ENCODE results near the gene TRIM28. TPM values are rescaled to one million over a fixed set of nuclear protein-coding genes. Genes with fewer than 3 reads are reported as not detected.

TRIM28 gene
- total RNA-seq, 1 donor from 2014 or later, result 351 TPM

DNA sequence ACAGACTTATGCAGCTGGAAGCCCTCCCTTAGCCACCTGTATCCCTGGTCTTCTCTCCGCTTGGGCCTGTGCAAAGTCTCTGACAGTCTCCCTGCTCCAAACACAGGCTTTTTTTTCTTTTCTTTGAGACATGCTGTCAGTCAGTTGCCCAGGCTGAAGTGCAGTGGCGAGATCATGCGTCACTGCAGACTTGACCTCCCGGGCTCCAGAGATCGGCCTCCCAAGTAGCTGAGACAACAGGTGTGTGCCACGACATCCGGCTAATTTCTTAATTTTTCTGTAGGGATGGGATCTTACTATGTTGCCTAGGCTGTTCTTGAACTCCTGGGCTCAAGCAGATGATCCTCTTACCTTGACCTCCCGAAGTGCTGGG lies 27.7 kb downstream of the TRIM28 start:
- Histone ChIP-seq H3K9ac (ENCODE audit: low read length) (no peak overlapping the region), H3K4me3 (ENCODE audit: insufficient read depth, low read depth, low read length) (no peak overlapping the region), H3K27ac (ENCODE audit: low read depth, low read length) (no peak overlapping the region), H3K36me3 (ENCODE audit: insufficient read depth, low read length) (no peaks in the 10 kb centered on the region), H2AFZ (ENCODE audit: low read depth, low read length) (no peak overlapping the region), H3K4me2 (ENCODE audit: low read length) (peak overlapping the region; percentile 97), H4K20me1 (ENCODE audit: insufficient read depth, low read length) (no peaks in the 10 kb centered on the region), H3K9me3 (ENCODE audit: insufficient read depth, low read depth, low read length) (no peaks in the 10 kb centered on the region), H3K4me1 (ENCODE audit: insufficient read depth, low read length) (peaks cover 20% of the 10 kb centered on the region), H3K27me3 (ENCODE audit: insufficient read depth, low read length) (no peaks in the 10 kb centered on the region), H3K79me2 (ENCODE audit: insufficient read depth, low read length) (peaks cover 6% of the 10 kb centered on the region)
- Mint-ChIP-seq H3K9me3 (ENCODE audit: unreplicated experiment) (no peaks in the 10 kb centered on the region), H3K36me3 (ENCODE audit: low read depth, unreplicated experiment) (peaks cover 6% of the 10 kb centered on the region), H3K27me3 (ENCODE audit: low read depth, unreplicated experiment) (no peaks in the 10 kb centered on the region), H3K4me3 (ENCODE audit: unreplicated experiment) (peak overlapping the region; percentile 98), H3K27ac (ENCODE audit: unreplicated experiment) (peak overlapping the region; percentile 41), H3K4me1 (ENCODE audit: low read depth, unreplicated experiment) (peaks cover 12% of the 10 kb centered on the region)
- FAIRE-seq (no peak), DNase-seq (ENCODE audit: low read depth) (no peak)
- TF ChIP-seq, protein P1, sequence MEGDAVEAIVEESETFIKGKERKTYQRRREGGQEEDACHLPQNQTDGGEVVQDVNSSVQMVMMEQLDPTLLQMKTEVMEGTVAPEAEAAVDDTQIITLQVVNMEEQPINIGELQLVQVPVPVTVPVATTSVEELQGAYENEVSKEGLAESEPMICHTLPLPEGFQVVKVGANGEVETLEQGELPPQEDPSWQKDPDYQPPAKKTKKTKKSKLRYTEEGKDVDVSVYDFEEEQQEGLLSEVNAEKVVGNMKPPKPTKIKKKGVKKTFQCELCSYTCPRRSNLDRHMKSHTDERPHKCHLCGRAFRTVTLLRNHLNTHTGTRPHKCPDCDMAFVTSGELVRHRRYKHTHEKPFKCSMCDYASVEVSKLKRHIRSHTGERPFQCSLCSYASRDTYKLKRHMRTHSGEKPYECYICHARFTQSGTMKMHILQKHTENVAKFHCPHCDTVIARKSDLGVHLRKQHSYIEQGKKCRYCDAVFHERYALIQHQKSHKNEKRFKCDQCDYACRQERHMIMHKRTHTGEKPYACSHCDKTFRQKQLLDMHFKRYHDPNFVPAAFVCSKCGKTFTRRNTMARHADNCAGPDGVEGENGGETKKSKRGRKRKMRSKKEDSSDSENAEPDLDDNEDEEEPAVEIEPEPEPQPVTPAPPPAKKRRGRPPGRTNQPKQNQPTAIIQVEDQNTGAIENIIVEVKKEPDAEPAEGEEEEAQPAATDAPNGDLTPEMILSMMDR (IDR thresholded peaks at IDR 0.05; ENCODE audit: insufficient read depth, low read depth, low read length), result no peak
- no peak for TF ChIP-seq EZH2 (IDR thresholded peaks at IDR 0.05; ENCODE audit: insufficient read depth, low read length)

DNA sequence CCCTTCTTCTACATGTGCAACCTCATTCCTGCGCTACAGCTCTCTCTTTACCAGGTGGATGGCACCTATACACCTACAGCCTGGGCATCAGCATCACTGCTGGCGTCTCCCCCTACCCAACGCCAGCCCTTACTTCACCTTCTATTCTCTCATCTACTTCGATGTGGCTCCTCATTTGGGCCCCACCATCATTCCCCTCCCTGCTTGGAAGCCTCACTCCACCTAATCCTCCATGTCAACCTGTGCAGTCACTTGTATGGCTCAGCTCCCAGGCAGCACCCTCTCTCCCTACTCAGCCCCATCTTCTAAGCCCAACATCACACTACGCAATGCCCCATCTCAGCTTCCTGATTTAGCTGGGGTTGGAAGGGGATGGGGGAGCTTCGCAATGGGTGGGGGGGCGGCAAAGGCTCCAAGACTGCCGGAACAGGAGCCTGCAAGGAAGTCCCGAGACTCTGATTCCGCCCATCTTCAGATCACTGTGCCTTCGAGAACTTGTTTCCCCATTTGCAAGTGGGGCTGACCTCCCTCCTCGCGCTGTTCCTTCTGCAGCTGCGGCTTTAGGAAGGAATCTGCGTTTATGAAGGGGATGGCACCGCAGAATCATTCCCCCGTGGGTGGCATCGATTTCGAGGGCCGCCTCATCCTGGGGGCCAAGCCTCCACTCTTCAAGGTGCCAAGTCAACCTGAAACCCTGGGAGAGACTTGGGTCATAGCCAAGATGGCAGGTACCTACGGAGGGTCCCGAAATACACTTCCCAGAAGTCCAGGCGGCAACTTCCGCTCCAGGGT lies 28.4 kb downstream of the TRIM28 start:
- H3K36me3 ChIP-seq (ENCODE audit: insufficient read depth, low read length), result no peaks in the 10 kb centered on the region
- peak overlapping the region; percentile 95 for H3K9ac ChIP-seq (ENCODE audit: low read length)
- peak overlapping the region; percentile 84 for H2AFZ ChIP-seq (ENCODE audit: low read depth, low read length)
- H3K27me3 Mint-ChIP-seq (ENCODE audit: low read depth, unreplicated experiment), result no peaks in the 10 kb centered on the region
- peak overlapping the region; percentile 98 for H3K4me3 Mint-ChIP-seq (ENCODE audit: unreplicated experiment)
- H3K27me3 ChIP-seq (ENCODE audit: insufficient read depth, low read length), result no peaks in the 10 kb centered on the region
- peaks cover 20% of the 10 kb centered on the region for H3K4me1 ChIP-seq (ENCODE audit: insufficient read depth, low read length)
- peaks cover 9% of the 10 kb centered on the region for H3K79me2 ChIP-seq (ENCODE audit: insufficient read depth, low read length)
- peaks cover 6% of the 10 kb centered on the region for H3K36me3 Mint-ChIP-seq (ENCODE audit: low read depth, unreplicated experiment)
- no peaks in the 10 kb centered on the region for H3K9me3 Mint-ChIP-seq (ENCODE audit: unreplicated experiment)
- H3K4me3 ChIP-seq (ENCODE audit: insufficient read depth, low read depth, low read length), result peak overlapping the region; percentile 74
- peaks cover 12% of the 10 kb centered on the region for H3K4me1 Mint-ChIP-seq (ENCODE audit: low read depth, unreplicated experiment)
- H4K20me1 ChIP-seq (ENCODE audit: insufficient read depth, low read length), result no peaks in the 10 kb centered on the region
- DNase-seq (ENCODE audit: low read depth), result no peak
- H3K27ac ChIP-seq (ENCODE audit: low read depth, low read length), result peak overlapping the region; percentile 96
- H3K27ac Mint-ChIP-seq (ENCODE audit: unreplicated experiment), result peak overlapping the region; percentile 100
- no peaks in the 10 kb centered on the region for H3K9me3 ChIP-seq (ENCODE audit: insufficient read depth, low read depth, low read length)
- no peak for TF ChIP-seq EZH2 (IDR thresholded peaks at IDR 0.05; ENCODE audit: insufficient read depth, low read length)
- TF ChIP-seq, protein P1 (IDR thresholded peaks at IDR 0.05; ENCODE audit: insufficient read depth, low read depth, low read length), result no peak
- H3K4me2 ChIP-seq (ENCODE audit: low read length), result peak overlapping the region; percentile 97
- FAIRE-seq, result no peak
